Measurements from ENCODE around the gene MIER2.

- no peak for TF ChIP-seq POLR2AphosphoS5 (IDR thresholded peaks at IDR 0.05; ENCODE audit: low read depth, low read length)
- TF ChIP-seq EP300 (IDR thresholded peaks at IDR 0.05; ENCODE audit: borderline replicate concordance in 1 of 2, low read depth in 1 of 2, low read length in 1 of 2), result no peak
- TF ChIP-seq, protein P1, sequence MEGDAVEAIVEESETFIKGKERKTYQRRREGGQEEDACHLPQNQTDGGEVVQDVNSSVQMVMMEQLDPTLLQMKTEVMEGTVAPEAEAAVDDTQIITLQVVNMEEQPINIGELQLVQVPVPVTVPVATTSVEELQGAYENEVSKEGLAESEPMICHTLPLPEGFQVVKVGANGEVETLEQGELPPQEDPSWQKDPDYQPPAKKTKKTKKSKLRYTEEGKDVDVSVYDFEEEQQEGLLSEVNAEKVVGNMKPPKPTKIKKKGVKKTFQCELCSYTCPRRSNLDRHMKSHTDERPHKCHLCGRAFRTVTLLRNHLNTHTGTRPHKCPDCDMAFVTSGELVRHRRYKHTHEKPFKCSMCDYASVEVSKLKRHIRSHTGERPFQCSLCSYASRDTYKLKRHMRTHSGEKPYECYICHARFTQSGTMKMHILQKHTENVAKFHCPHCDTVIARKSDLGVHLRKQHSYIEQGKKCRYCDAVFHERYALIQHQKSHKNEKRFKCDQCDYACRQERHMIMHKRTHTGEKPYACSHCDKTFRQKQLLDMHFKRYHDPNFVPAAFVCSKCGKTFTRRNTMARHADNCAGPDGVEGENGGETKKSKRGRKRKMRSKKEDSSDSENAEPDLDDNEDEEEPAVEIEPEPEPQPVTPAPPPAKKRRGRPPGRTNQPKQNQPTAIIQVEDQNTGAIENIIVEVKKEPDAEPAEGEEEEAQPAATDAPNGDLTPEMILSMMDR (IDR thresholded peaks at IDR 0.05), result no peak
- no peak for TF ChIP-seq NFIC (IDR thresholded peaks at IDR 0.05; ENCODE audit: borderline replicate concordance)
- no peak for TF ChIP-seq CHD2 (IDR thresholded peaks at IDR 0.05; ENCODE audit: low read length, partially characterized antibody)
- no peak for TF ChIP-seq RCOR1 (IDR thresholded peaks at IDR 0.05; ENCODE audit: low read length)
- TF ChIP-seq USF2 (IDR thresholded peaks at IDR 0.05; ENCODE audit: borderline replicate concordance, low read depth, low read length), result no peak
These were observed 69.6 kb downstream of the MIER2 start for GRCh38 chr19:275000-275399.
